GM20000 (cell line): ENCODE data around the gene CAMKK1.

Experiments
- DNase-seq: peaks from one replicate; pipeline ENCODE4 v3.0.0; 2012; ENCODE audit warnings: low spot score
- CTCF ChIP-seq: IDR thresholded peaks from 2 replicates; pipeline ENCODE4 v1.5.1; 2012; ENCODE audit warnings: mild to moderate bottlenecking, control low read depth; ENCODE audit errors: extremely low read depth, missing control alignments

The CAMKK1 gene

GRCh38 chr17:3903051-3903825, 10.4 kb upstream of the CAMKK1 start:
- no peak for DNase-seq
- no peak for TF ChIP-seq CTCF

- no peak for DNase-seq
- TF ChIP-seq CTCF, result no peak
These were observed 7.8 kb upstream of the CAMKK1 start for GRCh38 chr17:3900646-3901045.

GRCh38 chr17:3897731-3898130, 4.9 kb upstream of the CAMKK1 start:
- no peak for TF ChIP-seq CTCF

GRCh38 chr17:3896968-3897235, 4.0 kb upstream of the CAMKK1 start:
- no peak for DNase-seq
- no peak for TF ChIP-seq CTCF

More at GRCh38 chr17:3897731-3898130, 4.9 kb upstream of the CAMKK1 start:
- DNase-seq, result no peak

GRCh38 chr17:3896108-3896967, 3.5 kb upstream of the CAMKK1 start:
- no peak for TF ChIP-seq CTCF
- no peak for DNase-seq

GRCh38 chr17:3895354-3895753, 2.5 kb upstream of the CAMKK1 start:
- no peak for TF ChIP-seq CTCF
- no peak for DNase-seq

- TF ChIP-seq CTCF, result no peak
- DNase-seq, result no peak
These were observed 2.1 kb upstream of the CAMKK1 start for GRCh38 chr17:3894911-3895343.
